Mesenchymal stem cell (in vitro differentiated cells and primary cell): ENCODE results near the gene TJP3.
A peak's percentile ranks its signal among the peaks of the same experiment; 100 is the strongest.

Source experiments
- DNase-seq: peaks from one replicate; pipeline ENCODE4 v3.0.0-alpha.2; 2013
- H2AFZ ChIP-seq: one replicate; pipeline ENCODE4 v1.6.1; 2013; ENCODE audit warnings: low read depth, mild to moderate bottlenecking, control low read depth, inconsistent platforms, low read length, moderate library complexity
- H2AK5ac ChIP-seq: 2 replicates; pipeline ENCODE4 v1.6.1; 2013; ENCODE audit warnings: low read length, moderate library complexity, mild to moderate bottlenecking, inconsistent platforms; ENCODE audit not compliant: severe bottlenecking
- H2BK120ac ChIP-seq: one replicate; pipeline ENCODE4 v1.6.1; 2013; ENCODE audit warnings: low read depth, mild to moderate bottlenecking, inconsistent platforms, low read length, moderate library complexity
- H2BK12ac ChIP-seq, 2 experiments: one replicate each; pipeline ENCODE4 v1.6.1; 2013; ENCODE audit warnings: inconsistent platforms in 2 of 2, low read length in 2 of 2, mild to moderate bottlenecking in 2 of 2, moderate library complexity in 2 of 2, control low read depth in 1 of 2
- H2BK15ac ChIP-seq: one replicate; pipeline ENCODE4 v1.6.1; 2013; ENCODE audit warnings: mild to moderate bottlenecking, low read depth, inconsistent platforms; ENCODE audit not compliant: poor library complexity, severe bottlenecking
- H2BK5ac ChIP-seq: 2 replicates; pipeline ENCODE4 v1.6.1; 2013; ENCODE audit warnings: low read depth, mild to moderate bottlenecking, low read length, control low read depth, inconsistent platforms; ENCODE audit not compliant: poor library complexity, severe bottlenecking
- H3K14ac ChIP-seq, 2 experiments: one replicate each; pipeline ENCODE4 v1.6.1; 2013; ENCODE audit warnings: inconsistent platforms in 2 of 2, low read length in 2 of 2, control low read depth in 1 of 2, mild to moderate bottlenecking in 1 of 2, moderate library complexity in 1 of 2
- H3K18ac ChIP-seq, 2 experiments: one replicate each; pipeline ENCODE4 v1.6.1; 2013; ENCODE audit warnings: inconsistent platforms in 2 of 2, low read length in 2 of 2, control low read depth in 1 of 2, low read depth in 1 of 2, mild to moderate bottlenecking in 1 of 2
- H3K23ac ChIP-seq, 2 experiments: one replicate each; pipeline ENCODE4 v1.6.1; 2013; ENCODE audit warnings: inconsistent platforms in 2 of 2, low read length in 2 of 2, mild to moderate bottlenecking in 2 of 2, moderate library complexity in 2 of 2, control low read depth in 1 of 2
- H3K27ac ChIP-seq: 2 replicates; pipeline ENCODE4 v1.5.1; 2013; ENCODE audit warnings: mild to moderate bottlenecking, moderate library complexity, low read length, control low read depth, inconsistent platforms; ENCODE audit not compliant: poor library complexity, severe bottlenecking
- H3K27me3 ChIP-seq, 2 experiments: 2 replicates each; pipeline versions ENCODE4 v1.6.1 to v1.7.0; 2013; ENCODE audit warnings: low read length in 2 of 2, mild to moderate bottlenecking in 2 of 2, moderate library complexity in 2 of 2, control low read depth in 1 of 2, inconsistent platforms in 1 of 2; ENCODE audit not compliant: control insufficient read depth in 1 of 2, insufficient read depth in 1 of 2
- H3K36me3 ChIP-seq, 2 experiments: 2 replicates each; pipeline versions ENCODE4 v1.6.1 to v1.7.0; 2013; ENCODE audit warnings: low read length in 2 of 2, control low read depth in 1 of 2, inconsistent platforms in 1 of 2, low read depth in 1 of 2, mild to moderate bottlenecking in 1 of 2; ENCODE audit not compliant: insufficient read depth in 2 of 2, control insufficient read depth in 1 of 2
- H3K4ac ChIP-seq, 2 experiments: one replicate each; pipeline ENCODE4 v1.6.1; 2013; ENCODE audit warnings: inconsistent platforms in 2 of 2, low read length in 2 of 2, mild to moderate bottlenecking in 2 of 2, moderate library complexity in 2 of 2, control low read depth in 1 of 2, low read depth in 1 of 2
- H3K4me1 ChIP-seq: 2 replicates; pipeline ENCODE4 v1.6.1; 2013; ENCODE audit warnings: low read depth, low read length, control low read depth; ENCODE audit not compliant: control insufficient read depth, insufficient read depth
- H3K4me2 ChIP-seq: 2 replicates; pipeline ENCODE4 v1.6.1; 2013; ENCODE audit warnings: low read length, mild to moderate bottlenecking, inconsistent platforms; ENCODE audit not compliant: poor library complexity, severe bottlenecking
- H3K4me3 ChIP-seq, 2 experiments: 2 replicates each; pipeline versions ENCODE4 v1.5.1 to v1.7.0; 2013; ENCODE audit warnings: low read length in 2 of 2, mild to moderate bottlenecking in 2 of 2, control low read depth in 1 of 2, low read depth in 1 of 2; ENCODE audit not compliant: insufficient read depth in 1 of 2
- H3K79me1 ChIP-seq: replicated peaks from 2 replicates; pipeline ENCODE4 v1.6.1; 2013; ENCODE audit warnings: mild to moderate bottlenecking, control low read depth, low read length, inconsistent platforms; ENCODE audit not compliant: poor library complexity, severe bottlenecking
- H3K9ac ChIP-seq: 2 replicates; pipeline ENCODE4 v1.7.0; 2013; ENCODE audit warnings: mild to moderate bottlenecking, low read length, moderate library complexity
- H3K9me3 ChIP-seq: 2 replicates; pipeline ENCODE4 v1.7.0; 2013; ENCODE audit warnings: mild to moderate bottlenecking, low read length; ENCODE audit not compliant: control insufficient read depth
- H4K8ac ChIP-seq: one replicate; pipeline ENCODE4 v1.6.1; 2013; ENCODE audit warnings: inconsistent platforms, mild to moderate bottlenecking, low read length, moderate library complexity
- H4K91ac ChIP-seq: one replicate; pipeline ENCODE4 v1.6.1; 2013; ENCODE audit warnings: mild to moderate bottlenecking, low read length, inconsistent platforms
- WGBS: methylation state at CpG from one replicate; pipeline ENCODE4 v1.1.7; 2013; ENCODE audit warnings: mixed read lengths; 5-methylcytosine and 5-hydroxymethylcytosine counted together

The TJP3 gene

DNA sequence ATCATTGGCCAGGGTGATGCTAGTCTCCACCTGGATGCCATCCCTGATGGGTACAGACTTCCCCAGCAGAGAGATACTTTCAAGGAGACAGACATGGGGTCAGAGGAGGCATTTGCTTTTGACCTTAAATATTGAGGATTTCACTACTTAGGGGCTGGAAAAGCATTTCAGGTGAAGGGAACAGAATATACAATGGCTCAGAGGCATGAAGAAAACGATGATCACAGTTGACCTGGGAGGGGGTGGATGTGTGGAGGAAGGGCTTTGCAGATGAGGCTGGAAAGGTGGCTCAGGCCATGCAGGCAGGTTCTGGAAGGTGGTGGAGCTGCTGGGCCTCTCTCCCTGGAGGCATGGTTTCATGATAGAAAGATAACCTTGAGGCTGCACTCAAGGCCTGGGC lies 74.1 kb downstream of the TJP3 start:
- Histone ChIP-seq H2BK120ac (no peak overlapping the region), H3K27ac (no peak overlapping the region), H3K9me3 (peaks cover 20% of the 10 kb centered on the region), H3K4me2 (no peak overlapping the region), H3K4ac (no peak overlapping the region), H4K91ac (no peak overlapping the region), H3K14ac (no peak overlapping the region), H2AFZ (no peak overlapping the region), H3K18ac (no peak overlapping the region), H3K36me3 (no peaks in the 10 kb centered on the region), H3K27me3 (peaks cover 24 to 30% of the 10 kb centered on the region in 2 experiments), H2BK5ac (no peak overlapping the region), H3K9ac (no peak overlapping the region), H2BK15ac (no peak overlapping the region), H3K4me3 (peak overlapping the region in 1 of 2 experiments; percentile 33), H3K4me1 (peaks cover 10% of the 10 kb centered on the region), H2AK5ac (no peak overlapping the region), H2BK12ac (no peak overlapping the region), H3K23ac (no peak overlapping the region), H3K79me1 (no peaks in the 10 kb centered on the region), H4K8ac (no peak overlapping the region)
- 82% methylated on average over 1 of the region's 1 CpG for WGBS
- DNase-seq = no peak

DNA sequence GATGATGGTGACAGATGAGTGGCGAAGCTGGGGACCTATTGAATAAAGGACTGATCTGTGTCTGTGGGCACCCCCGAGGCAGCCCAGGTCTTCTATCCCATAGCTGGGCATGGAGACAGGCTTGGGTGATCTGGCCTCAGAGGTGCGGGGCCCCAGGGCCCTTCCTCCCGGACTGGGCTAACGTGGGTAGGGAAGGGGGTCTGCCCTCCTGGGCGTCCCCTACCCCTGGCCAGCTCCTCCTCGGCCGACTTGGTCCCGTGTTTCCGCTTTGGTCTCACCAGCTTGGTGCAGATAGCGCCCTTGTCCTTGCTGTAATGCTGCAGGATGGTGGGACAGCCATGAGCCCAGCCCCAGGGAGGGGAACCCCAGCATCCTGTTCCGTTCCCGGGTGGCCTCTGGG lies 74.7 kb downstream of the TJP3 start:
- Histone ChIP-seq H3K9ac (no peak overlapping the region), H3K27ac (no peak overlapping the region), H3K18ac (no peak overlapping the region), H3K9me3 (peaks cover 20% of the 10 kb centered on the region), H4K8ac (no peak overlapping the region), H3K4me3 (no peak overlapping the region), H3K4me2 (no peak overlapping the region), H2AFZ (no peak overlapping the region), H3K36me3 (no peaks in the 10 kb centered on the region), H4K91ac (no peak overlapping the region), H2BK5ac (no peak overlapping the region), H3K79me1 (no peaks in the 10 kb centered on the region), H3K23ac (no peak overlapping the region), H2AK5ac (no peak overlapping the region), H3K27me3 (peaks cover 24 to 30% of the 10 kb centered on the region in 2 experiments), H3K14ac (no peak overlapping the region), H2BK120ac (no peak overlapping the region), H3K4ac (no peak overlapping the region), H2BK12ac (no peak overlapping the region), H2BK15ac (no peak overlapping the region), H3K4me1 (peaks cover 10% of the 10 kb centered on the region)
- 89% methylated on average over 10 of the region's 13 CpGs for WGBS
- DNase-seq = no peak

DNA sequence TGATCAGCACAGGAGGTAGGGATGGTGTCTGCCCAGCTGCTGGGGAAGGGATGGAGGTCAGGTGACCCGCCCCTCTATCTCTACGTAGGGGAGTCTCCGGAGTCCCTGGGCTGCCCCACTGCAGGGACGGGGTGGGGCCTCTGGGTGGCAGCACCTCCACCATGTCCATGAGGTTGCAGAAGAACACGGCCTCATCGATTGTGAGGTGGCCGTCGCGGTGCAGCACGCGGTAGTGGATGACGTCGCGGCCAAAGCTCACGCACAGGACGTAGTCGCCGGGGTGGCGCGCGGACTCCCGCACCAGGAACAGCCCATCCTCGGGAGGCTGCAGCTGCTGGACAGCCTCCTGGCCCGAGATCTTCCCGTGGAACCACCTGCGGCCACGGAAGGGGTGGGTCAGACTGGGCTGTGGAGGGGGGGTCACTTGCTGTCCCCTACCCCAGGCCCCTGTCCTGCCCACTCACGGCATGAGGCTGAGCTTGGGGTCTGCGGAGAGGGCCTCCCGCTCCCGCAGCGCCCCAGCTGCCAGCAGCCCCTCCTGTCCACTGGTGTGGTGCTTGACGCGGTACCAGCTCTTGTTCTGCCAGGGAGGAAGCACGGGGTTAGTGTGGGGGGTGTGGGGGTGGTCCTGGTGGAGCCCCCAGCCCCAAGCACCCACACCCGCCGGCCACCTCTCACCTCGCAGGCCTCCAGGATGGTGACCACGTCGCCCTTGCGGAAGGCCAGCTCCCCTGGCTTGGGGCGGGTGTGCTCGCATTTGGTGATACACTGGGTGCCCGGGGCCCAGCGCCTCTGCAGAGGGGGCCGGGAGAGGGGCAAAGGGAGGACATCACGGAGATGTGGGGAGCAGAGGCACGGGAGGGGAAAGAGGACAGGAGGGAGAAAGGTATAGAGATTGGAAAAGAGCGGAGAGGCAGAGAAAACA lies 75.7 kb downstream of the TJP3 start:
- Histone ChIP-seq H3K23ac (no peak overlapping the region), H3K18ac (no peak overlapping the region), H2AFZ (no peak overlapping the region), H3K79me1 (no peaks in the 10 kb centered on the region), H3K9me3 (peaks cover 20% of the 10 kb centered on the region), H3K4me3 (peak overlapping the region in 1 of 2 experiments; percentile 14), H4K91ac (no peak overlapping the region), H3K9ac (no peak overlapping the region), H2AK5ac (no peak overlapping the region), H4K8ac (no peak overlapping the region), H3K36me3 (no peaks in the 10 kb centered on the region), H3K14ac (no peak overlapping the region), H3K4me1 (peaks cover 10% of the 10 kb centered on the region), H3K4ac (no peak overlapping the region), H3K4me2 (no peak overlapping the region), H2BK5ac (no peak overlapping the region), H2BK12ac (no peak overlapping the region), H2BK15ac (no peak overlapping the region), H3K27me3 (peaks cover 24 to 35% of the 10 kb centered on the region in 2 experiments), H2BK120ac (no peak overlapping the region), H3K27ac (no peak overlapping the region)
- WGBS = 81% methylated on average over 46 of the region's 49 CpGs
- DNase-seq = no peak

DNA sequence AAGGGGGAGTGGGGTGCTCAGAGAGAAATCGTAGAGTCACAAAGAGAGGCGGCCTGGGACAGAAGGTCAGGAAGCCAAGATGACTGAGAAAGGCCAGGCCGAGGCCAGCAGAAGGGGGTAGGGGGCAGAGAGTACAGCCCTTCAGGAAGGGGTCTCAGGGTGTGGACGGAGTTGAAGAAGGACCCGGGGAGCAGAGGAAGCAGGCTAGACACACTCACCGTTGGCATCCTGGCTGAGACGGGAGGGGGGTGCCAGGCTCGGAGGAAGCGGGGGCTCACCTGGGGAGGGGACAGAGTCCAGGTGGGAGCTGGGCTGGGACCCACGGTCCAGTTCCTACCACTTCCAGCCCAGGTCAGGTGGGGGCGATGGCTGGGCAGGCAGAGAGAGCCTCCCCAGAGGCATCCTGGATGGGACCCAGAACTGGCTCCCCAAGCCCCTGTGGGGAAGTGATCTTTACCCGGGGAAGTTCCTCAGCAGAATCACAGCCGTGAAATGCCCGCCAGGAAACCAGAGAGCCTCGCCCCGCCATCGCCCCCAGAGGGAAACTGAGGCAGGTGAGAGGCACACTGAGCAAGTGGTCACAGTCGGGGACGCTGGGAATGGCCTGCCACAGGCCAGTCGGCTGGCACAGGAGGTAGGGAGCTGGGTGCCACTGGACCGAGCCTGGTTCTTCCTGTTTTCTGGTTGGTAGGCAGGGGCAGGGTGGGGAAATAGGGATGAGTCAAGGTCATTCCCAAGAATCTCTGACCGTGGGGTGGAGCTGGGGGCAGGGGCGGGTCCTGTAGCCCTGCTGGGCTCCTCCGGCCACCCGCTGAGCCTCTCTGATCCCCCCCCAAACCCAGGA lies 76.6 kb downstream of the TJP3 start:
- Histone ChIP-seq H2AFZ (no peak overlapping the region), H3K4ac (no peak overlapping the region), H2AK5ac (no peak overlapping the region), H3K23ac (no peak overlapping the region), H3K4me1 (peaks cover 10% of the 10 kb centered on the region), H2BK120ac (no peak overlapping the region), H3K18ac (no peak overlapping the region), H3K27me3 (peaks cover 24 to 40% of the 10 kb centered on the region in 2 experiments), H4K91ac (no peak overlapping the region), H3K9ac (peak overlapping the region; percentile 49), H3K27ac (no peak overlapping the region), H3K4me2 (no peak overlapping the region), H2BK12ac (no peak overlapping the region), H2BK15ac (no peak overlapping the region), H3K79me1 (no peaks in the 10 kb centered on the region), H3K36me3 (no peaks in the 10 kb centered on the region), H3K14ac (no peak overlapping the region), H2BK5ac (no peak overlapping the region), H3K9me3 (peaks cover 20% of the 10 kb centered on the region), H3K4me3 (no peak overlapping the region), H4K8ac (no peak overlapping the region)
- DNase-seq = no peak
- 52% methylated on average over 21 of the region's 25 CpGs for WGBS
